HCT116 (cell line): ENCODE results near the gene SLC25A13. TPM values are rescaled to one million over a fixed set of nuclear protein-coding genes. Genes with fewer than 3 reads are reported as not detected.

ENCODE experiments used
- ATAC-seq: fragments of 200-7000 bp; cut with Tn5 transposase; 2 replicates; pipeline ENCODE4 v1.9.1; 2020; ENCODE audit warnings: mild to moderate bottlenecking, moderate library complexity
- BruUV-seq: library from RNA; stranded (reverse); fragments of 400-500 nt; replicated peaks from 2 replicates; lab custom pipeline; 2021; lab: Mats Ljungman, UMichigan
- CTCF ChIA-PET: fragments of 300-600 bp; sonication (Branson Sonifier 250); formaldehyde crosslinking; loops from one replicate; lab custom pipeline; 2021; ENCODE audit warnings: antibody characterized with exemption; lab: Charles Lee
- POLR2A ChIA-PET: fragments of 300-600, 350-600 bp; sonication (Branson Sonifier 250); formaldehyde crosslinking; loops from one replicate; lab custom pipeline; 2021; ENCODE audit warnings: antibody characterized with exemption; lab: Charles Lee
- RAD21 ChIA-PET, 2 experiments: fragments of 300-600 bp; sonication (Branson Sonifier 250); formaldehyde crosslinking; loops; one replicate each; lab custom pipeline; 2023; ENCODE audit warnings: low total read pairs in 2 of 2; ENCODE audit not compliant: uncharacterized antibody in 2 of 2, unreplicated experiment in 2 of 2, low non-redundant PET in 1 of 2; lab: Charles Lee
- DNase-seq: peaks from one replicate; pipeline ENCODE4 v3.0.0-alpha.2; 2010; ENCODE audit warnings: low read depth, low spot score
- H2AFZ ChIP-seq: fragments of 200-600 bp; shearing (Covaris generic), sonication (generic); 2 replicates; pipeline ENCODE4 v1.6.1; 2017; ENCODE audit warnings: low read depth, mixed run types, mixed read lengths, antibody characterized with exemption, low read length; ENCODE audit not compliant: poor library complexity, severe bottlenecking
- H3K27ac ChIP-seq: 2 replicates; pipeline ENCODE4 v1.5.1; 2012; ENCODE audit warnings: low read depth, low read length
- H3K27me3 ChIP-seq: fragments of 200-600 bp; sonication (generic); 2 replicates; pipeline ENCODE4 v1.6.1; 2016; ENCODE audit warnings: mixed run types, low read length, mixed read lengths; ENCODE audit not compliant: insufficient read depth
- H3K36me3 ChIP-seq, 2 experiments: fragments of 200-500 bp in 1 of 2; fragments of 200-600 bp in 1 of 2; sonication (Bioruptor generic) in 1 of 2; sonication (generic) in 1 of 2; 2 replicates each; pipeline versions ENCODE4 v1.5.1 to v1.6.1; 2014 to 2016; ENCODE audit warnings: low read length in 2 of 2, inconsistent platforms in 1 of 2, mixed read lengths in 1 of 2, mixed run types in 1 of 2; ENCODE audit not compliant: insufficient read depth in 2 of 2, control insufficient read depth in 1 of 2
- H3K4me1 ChIP-seq, 2 experiments: fragments of 200-600 bp in 1 of 2; sonication (generic) in 1 of 2; 2 replicates each; pipeline versions ENCODE4 v1.5.1 to v1.6.1; 2012 to 2017; ENCODE audit warnings: low read length in 2 of 2, inconsistent platforms in 1 of 2, mild to moderate bottlenecking in 1 of 2, mixed read lengths in 1 of 2, mixed run types in 1 of 2, moderate library complexity in 1 of 2; ENCODE audit not compliant: insufficient read depth in 2 of 2, control insufficient read depth in 1 of 2
- H3K4me2 ChIP-seq: fragments of 200-600 bp; sonication (generic); 2 replicates; pipeline ENCODE4 v1.6.1; 2017; ENCODE audit warnings: mixed run types, low read length, mixed read lengths
- H3K4me3 ChIP-seq, 2 experiments: fragments of 200-600 bp in 1 of 2; sonication (generic) in 1 of 2; replicated peaks in 1 of 2; 2 replicates each; pipeline ENCODE4 v1.5.1; 2011 to 2016; ENCODE audit warnings: low read length in 2 of 2, control low read depth in 1 of 2, low read depth in 1 of 2, mild to moderate bottlenecking in 1 of 2, mixed read lengths in 1 of 2, mixed run types in 1 of 2
- H3K79me2 ChIP-seq: fragments of 200-600 bp; sonication (generic); 2 replicates; pipeline ENCODE4 v1.6.1; 2017; ENCODE audit warnings: mild to moderate bottlenecking, mixed run types, low read length, moderate library complexity, mixed read lengths; ENCODE audit not compliant: insufficient read depth
- H3K9ac ChIP-seq: fragments of 200-600 bp; sonication (generic); 2 replicates; pipeline ENCODE4 v1.6.1; 2016; ENCODE audit warnings: low read length, mixed read lengths
- H3K9me2 ChIP-seq: fragments of 200-600 bp; sonication (generic), shearing (Covaris generic); 2 replicates; pipeline ENCODE4 v1.6.1; 2017; ENCODE audit warnings: mixed run types, mild to moderate bottlenecking, moderate library complexity; ENCODE audit not compliant: insufficient read depth
- H3K9me3 ChIP-seq, 2 experiments: fragments of 200-500 bp in 1 of 2; fragments of 200-600 bp in 1 of 2; sonication (Bioruptor generic) in 1 of 2; sonication (generic) in 1 of 2; 2 replicates each; pipeline ENCODE4 v1.6.1; 2014 to 2017; ENCODE audit warnings: low read length in 2 of 2, mixed read lengths in 2 of 2, inconsistent platforms in 1 of 2, low read depth in 1 of 2, mild to moderate bottlenecking in 1 of 2, mixed run types in 1 of 2, moderate library complexity in 1 of 2; ENCODE audit not compliant: control insufficient read depth in 1 of 2, insufficient read depth in 1 of 2
- H4K20me1 ChIP-seq: fragments of 200-600 bp; sonication (generic), shearing (Covaris generic); 2 replicates; pipeline ENCODE4 v1.6.1; 2017; ENCODE audit warnings: mixed run types, mild to moderate bottlenecking, moderate library complexity; ENCODE audit not compliant: insufficient read depth
- CBX3 ChIP-seq: IDR thresholded peaks from 2 replicates; pipeline ENCODE4 v1.6.1; 2012; ENCODE audit warnings: low read depth
- CEBPB ChIP-seq: IDR thresholded peaks from 2 replicates; pipeline ENCODE4 v1.6.1; 2012; ENCODE audit warnings: low read depth
- EGR1 ChIP-seq: IDR thresholded peaks from 2 replicates; pipeline ENCODE4 v1.6.1; 2012; ENCODE audit warnings: low read depth
- EZH2phosphoT487 ChIP-seq: fragments of 200-600 bp; IDR thresholded peaks from 2 replicates; pipeline ENCODE4 v1.6.1; 2018; ENCODE audit warnings: antibody characterized with exemption, borderline replicate concordance
- FOSL1 ChIP-seq: IDR thresholded peaks from 2 replicates; pipeline ENCODE4 v1.6.1; 2012; ENCODE audit warnings: low read depth
- JUND ChIP-seq: IDR thresholded peaks from 2 replicates; pipeline ENCODE4 v1.6.1; 2012
- POLR2A ChIP-seq: IDR thresholded peaks from 2 replicates; pipeline ENCODE4 v1.7.0; 2011; ENCODE audit warnings: borderline replicate concordance; ENCODE audit not compliant: insufficient read depth, insufficient read length; ENCODE audit errors: extremely low read depth
- POLR2AphosphoS5 ChIP-seq: IDR thresholded peaks from 2 replicates; pipeline ENCODE4 v1.6.1; 2011; ENCODE audit warnings: mild to moderate bottlenecking, low read depth, low read length, moderate library complexity
- RAD21 ChIP-seq: IDR thresholded peaks from 2 replicates; pipeline ENCODE4 v1.6.1; 2012; ENCODE audit warnings: low read depth, mild to moderate bottlenecking
- SIN3A ChIP-seq: IDR thresholded peaks from 2 replicates; pipeline ENCODE4 v1.6.1; 2012; ENCODE audit warnings: low read depth
- SRF ChIP-seq: IDR thresholded peaks from 2 replicates; pipeline ENCODE4 v1.6.1; 2012; ENCODE audit warnings: low read depth
- TCF7L2 ChIP-seq: IDR thresholded peaks from 2 replicates; pipeline ENCODE4 v1.7.0; 2011; ENCODE audit warnings: borderline replicate concordance, inconsistent platforms; ENCODE audit not compliant: insufficient read depth, insufficient read length; ENCODE audit errors: extremely low read depth
- ZFX ChIP-seq: fragments of 450-650 bp; IDR thresholded peaks from 2 replicates; pipeline ENCODE4 v1.6.1; 2017
- ZNF274 ChIP-seq: fragments of 200-500 bp; sonication (Bioruptor generic); IDR thresholded peaks from 2 replicates; pipeline ENCODE4 v1.6.1; 2014; ENCODE audit warnings: mild to moderate bottlenecking, low read depth, low read length, inconsistent platforms
- intact Hi-C: fragments of 100-400 bp; cut with micrococcal nuclease; formaldehyde crosslinking; loops from 2 replicates; pipeline ENCODE4 v1.10.0; 2022
- total RNA-seq: library from RNA; stranded (reverse); gene quantifications from one replicate; pipeline ENCODE4 v1.2.1, GENCODE V29; 2021; ENCODE audit not compliant: unreplicated experiment
- TF ChIP-seq, protein P1 (sequence below): IDR thresholded peaks from 2 replicates; pipeline ENCODE4 v1.6.1; 2012
- TF ChIP-seq, protein P2 (sequence below), 3 experiments: fragments of 200-600 bp in 1 of 3; sonication (generic) in 1 of 3; IDR thresholded peaks in 2 of 3; conservative IDR thresholded peaks in 1 of 3; 2 replicates each; pipeline ENCODE4 v1.5.1; 2012 to 2017; ENCODE audit warnings: low read depth in 2 of 3, low read length in 2 of 3, antibody characterized with exemption in 1 of 3, borderline replicate concordance in 1 of 3, control low read depth in 1 of 3, mild to moderate bottlenecking in 1 of 3, mixed read lengths in 1 of 3, mixed run types in 1 of 3, moderate library complexity in 1 of 3; ENCODE audit not compliant: insufficient read depth in 1 of 3

The SLC25A13 gene
- total RNA-seq, 1 experiment from 2014 or later: 19.3 TPM

DNA sequence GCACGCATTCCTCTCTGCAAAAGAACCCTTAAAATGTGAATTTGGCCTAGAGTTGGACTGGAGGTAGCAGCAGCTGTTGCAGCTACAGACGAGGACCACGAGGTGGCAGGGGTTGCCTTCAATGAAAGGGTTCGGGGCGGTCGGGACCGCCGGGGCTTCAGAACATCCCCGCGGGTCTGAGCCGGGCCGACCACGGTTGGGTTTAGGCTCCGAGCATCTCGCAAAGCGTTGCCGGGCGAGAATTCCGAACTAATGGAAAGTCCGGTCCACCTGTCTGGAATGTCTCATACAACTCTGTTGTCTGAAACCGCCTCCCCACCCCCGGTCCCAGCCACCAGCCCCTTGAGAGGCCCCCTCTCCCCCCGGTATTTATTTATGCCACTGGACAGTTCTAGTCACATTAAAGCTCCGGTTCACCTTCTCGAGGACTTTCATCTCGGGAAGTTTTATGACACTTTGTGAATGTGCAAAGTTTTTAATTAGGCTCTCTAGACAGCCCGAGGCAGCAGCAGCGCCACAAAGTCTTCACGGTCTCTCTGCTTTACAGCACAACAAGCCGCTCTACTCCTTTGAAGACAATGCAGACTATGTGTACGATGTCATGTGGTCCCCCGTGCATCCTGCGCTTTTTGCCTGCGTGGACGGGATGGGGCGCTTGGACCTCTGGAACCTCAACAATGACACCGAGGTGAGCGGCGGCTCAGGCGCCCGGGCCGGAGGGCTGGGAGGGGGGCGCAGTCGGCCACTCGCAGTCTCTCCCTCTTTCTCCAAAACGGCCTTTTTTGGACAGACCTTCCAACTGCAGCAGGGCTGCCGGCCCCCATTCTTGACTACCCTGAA lies 246.2 kb downstream of the SLC25A13 start (continued):
- TF ChIP-seq RAD21: peak; percentile 80
- TF ChIP-seq, all 23 proteins: peak for 3

- no peak overlapping the region for H3K4me3 ChIP-seq
- ChIA-PET CTCF (interaction anchor here (1.3 kb wide), 1 partner anchor 953 kb away, joined by 5 read pairs; no protein-coding TSS in a partner anchor), RAD21 (interaction anchor here (1.0 kb wide), 2 partner anchors 953 kb away, joined by 3 to 4 read pairs; no protein-coding TSS in a partner anchor), POLR2A (no interaction called here)
- TF ChIP-seq JUND (no peak), ZNF274 (no peak), FOSL1 (no peak), CBX3 (no peak), CEBPB (no peak), SRF (no peak), SIN3A (no peak), POLR2A (no peak), TCF7L2 (no peak), ZFX (no peak), EZH2phosphoT487 (no peak), EGR1 (no peak), POLR2AphosphoS5 (no peak)
- TF ChIP-seq, protein P1, sequence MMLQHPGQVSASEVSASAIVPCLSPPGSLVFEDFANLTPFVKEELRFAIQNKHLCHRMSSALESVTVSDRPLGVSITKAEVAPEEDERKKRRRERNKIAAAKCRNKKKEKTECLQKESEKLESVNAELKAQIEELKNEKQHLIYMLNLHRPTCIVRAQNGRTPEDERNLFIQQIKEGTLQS: no peak
- TF ChIP-seq, protein P2, sequence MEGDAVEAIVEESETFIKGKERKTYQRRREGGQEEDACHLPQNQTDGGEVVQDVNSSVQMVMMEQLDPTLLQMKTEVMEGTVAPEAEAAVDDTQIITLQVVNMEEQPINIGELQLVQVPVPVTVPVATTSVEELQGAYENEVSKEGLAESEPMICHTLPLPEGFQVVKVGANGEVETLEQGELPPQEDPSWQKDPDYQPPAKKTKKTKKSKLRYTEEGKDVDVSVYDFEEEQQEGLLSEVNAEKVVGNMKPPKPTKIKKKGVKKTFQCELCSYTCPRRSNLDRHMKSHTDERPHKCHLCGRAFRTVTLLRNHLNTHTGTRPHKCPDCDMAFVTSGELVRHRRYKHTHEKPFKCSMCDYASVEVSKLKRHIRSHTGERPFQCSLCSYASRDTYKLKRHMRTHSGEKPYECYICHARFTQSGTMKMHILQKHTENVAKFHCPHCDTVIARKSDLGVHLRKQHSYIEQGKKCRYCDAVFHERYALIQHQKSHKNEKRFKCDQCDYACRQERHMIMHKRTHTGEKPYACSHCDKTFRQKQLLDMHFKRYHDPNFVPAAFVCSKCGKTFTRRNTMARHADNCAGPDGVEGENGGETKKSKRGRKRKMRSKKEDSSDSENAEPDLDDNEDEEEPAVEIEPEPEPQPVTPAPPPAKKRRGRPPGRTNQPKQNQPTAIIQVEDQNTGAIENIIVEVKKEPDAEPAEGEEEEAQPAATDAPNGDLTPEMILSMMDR (IDR thresholded peaks at IDR 0.05 in 2 of 3, conservative IDR thresholded peaks at IDR 0.05 in 1 of 3; ENCODE audit: borderline replicate concordance in 1 of 3, insufficient read depth in 1 of 3, low read depth in 2 of 3, low read length in 2 of 3): no peak
- H3K9me3 ChIP-seq: no peaks in the 10 kb centered on the region
- H4K20me1 ChIP-seq: no peaks in the 10 kb centered on the region
- peaks cover 76% of the 10 kb centered on the region for H3K27me3 ChIP-seq
- H3K9ac ChIP-seq: no peak overlapping the region
- H2AFZ ChIP-seq: no peak overlapping the region
- intact Hi-C loops: loop anchor here (1.0 to 2.0 kb wide), 2 partner anchors 340 to 952 kb away; no protein-coding TSS in a partner anchor
- no peaks in the 10 kb centered on the region for H3K79me2 ChIP-seq
- no peak overlapping the region for H3K4me2 ChIP-seq
- ATAC-seq: no peak
- DNase-seq: no peak
- H3K9me2 ChIP-seq: no peaks in the 10 kb centered on the region
- no peak overlapping the region for H3K27ac ChIP-seq
- H3K4me1 ChIP-seq: 0 out of 4 replicates have a peak, but pooled peaks cover 0 to 4% of the 10 kb centered on the region in 2 experiments
- no peaks in the 10 kb centered on the region for H3K36me3 ChIP-seq
- no TSS peak for BruUV-seq
Measured at GRCh38 chr7:96074871-96075270, 247.0 kb downstream of the SLC25A13 start.
